GM12878 (cell line): Measurements from ENCODE around the gene OR6N1. TPM values are rescaled to one million over a fixed set of nuclear protein-coding genes. Genes with fewer than 3 reads are reported as not detected.

Experiments
- BHLHE40 ChIP-seq, 2 experiments: fragments of 450-650 bp in 1 of 2; IDR thresholded peaks; 2 replicates each; pipeline ENCODE4 v1.6.1; 2011 to 2017; ENCODE audit warnings: low read depth in 2 of 2, borderline replicate concordance in 1 of 2, improper control_type of control experiment in 1 of 2, low read length in 1 of 2, mild to moderate bottlenecking in 1 of 2
- MYB ChIP-seq: fragments of 150-350 bp; IDR thresholded peaks from 2 replicates; pipeline ENCODE4 v1.6.1; 2014; ENCODE audit warnings: mild to moderate bottlenecking, low read depth, low read length, borderline replicate concordance
- TCF3 ChIP-seq: IDR thresholded peaks from 2 replicates; pipeline ENCODE4 v1.6.1; 2012; ENCODE audit warnings: low read depth, mild to moderate bottlenecking, low read length, borderline replicate concordance; ENCODE audit not compliant: insufficient read depth
- ZNF274 ChIP-seq: IDR thresholded peaks from one replicate; pipeline ENCODE4 v1.8.0; 2011; ENCODE audit not compliant: insufficient read length, insufficient read depth
- polyA plus RNA-seq, 11 experiments: library from polyadenylated mRNA; depleted of rRNA in 4 of 11; unstranded in 6 of 11; stranded (reverse) in 5 of 11; fragments of >200 nt; fragmentation: Nextera tagmentation in 4 of 11; fragmentation: Illumina TruSeq in 1 of 11; extraction: Ambion mirVana in 4 of 11; extraction: Trizol in 1 of 11; gene quantifications; 1 replicate in 1 of 11; 2 replicates in 10 of 11; pipeline versions ENCODE4 v1.2.1 to v1.2.3, GENCODE V29; 2011 to 2016; ENCODE audit warnings: inconsistent platforms in 2 of 11, missing spikeins in 2 of 11, low read depth in 1 of 11
- total RNA-seq, 4 experiments: library from RNA; depleted of rRNA in 3 of 4; stranded (reverse); fragments of >200 nt in 3 of 4; fragmentation: Illumina TruSeq in 1 of 4; extraction: Trizol in 1 of 4; gene quantifications; 2 replicates each; pipeline versions ENCODE4 v1.2.1 to v1.2.3, GENCODE V29; 2013 to 2021
- TF ChIP-seq, protein P1 (sequence below): fragments of 450-650 bp; IDR thresholded peaks from 2 replicates; pipeline ENCODE4 v1.6.1; 2017; ENCODE audit warnings: mild to moderate bottlenecking, moderate library complexity
- TF ChIP-seq, protein P2 (sequence below): fragments of 450-650 bp; formaldehyde crosslinking; IDR thresholded peaks from 2 replicates; pipeline ENCODE4 v1.4.0; 2020; ENCODE audit warnings: mild to moderate bottlenecking, moderate library complexity
- TF ChIP-seq, protein P3 (sequence below): fragments of 450-650 bp; IDR thresholded peaks from 2 replicates; pipeline ENCODE4 v1.6.1; 2016; ENCODE audit warnings: mild to moderate bottlenecking
- TF ChIP-seq, protein P4 (sequence below): IDR thresholded peaks from 2 replicates; pipeline ENCODE4 v1.6.1; 2012; ENCODE audit warnings: low read depth, low read length, improper control_type of control experiment
- TF ChIP-seq, protein P5 (sequence below): IDR thresholded peaks from 2 replicates; pipeline ENCODE4 v1.6.1; 2012; ENCODE audit warnings: low read length, inconsistent platforms

Gene OR6N1
- total and polyA plus RNA-seq, 10 of the 15 experiments (the other 5 are each of a cell fraction or from before 2014, with no cell fraction given): not detected

DNA sequence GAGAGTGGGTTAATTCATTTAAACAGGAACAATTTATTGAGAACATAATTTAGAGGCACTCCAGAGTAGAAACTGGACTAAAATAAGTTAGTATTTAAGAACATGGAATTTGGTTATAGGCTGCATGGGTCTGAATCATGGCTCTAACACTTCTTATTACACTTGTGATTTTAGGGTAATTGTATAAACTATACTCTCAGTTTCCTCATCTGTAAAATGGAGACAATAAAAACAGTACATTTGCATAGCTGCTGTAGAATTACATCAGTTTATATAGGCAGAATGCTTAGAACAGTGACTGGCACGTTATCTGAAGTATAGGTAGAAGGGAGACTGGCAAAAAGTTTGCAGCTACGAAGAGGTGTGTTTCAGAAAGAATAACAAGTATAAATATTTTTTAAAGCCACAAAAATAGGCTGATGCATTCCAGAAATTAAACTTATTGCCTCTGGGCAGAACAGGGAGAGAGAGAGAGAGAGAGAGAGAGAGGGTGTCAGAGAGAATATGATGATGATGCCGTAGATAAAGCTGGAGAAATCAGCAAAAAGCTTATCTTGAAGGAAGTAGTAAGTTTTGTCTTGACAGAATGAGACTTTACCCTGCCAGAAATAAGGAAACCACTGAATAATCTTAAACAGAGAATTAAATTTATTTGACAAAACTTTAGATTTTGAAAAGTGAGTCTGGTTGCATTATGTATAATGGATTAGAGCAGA lies 43.3 kb downstream of the OR6N1 start (continued):
- TF ChIP-seq, protein P1, sequence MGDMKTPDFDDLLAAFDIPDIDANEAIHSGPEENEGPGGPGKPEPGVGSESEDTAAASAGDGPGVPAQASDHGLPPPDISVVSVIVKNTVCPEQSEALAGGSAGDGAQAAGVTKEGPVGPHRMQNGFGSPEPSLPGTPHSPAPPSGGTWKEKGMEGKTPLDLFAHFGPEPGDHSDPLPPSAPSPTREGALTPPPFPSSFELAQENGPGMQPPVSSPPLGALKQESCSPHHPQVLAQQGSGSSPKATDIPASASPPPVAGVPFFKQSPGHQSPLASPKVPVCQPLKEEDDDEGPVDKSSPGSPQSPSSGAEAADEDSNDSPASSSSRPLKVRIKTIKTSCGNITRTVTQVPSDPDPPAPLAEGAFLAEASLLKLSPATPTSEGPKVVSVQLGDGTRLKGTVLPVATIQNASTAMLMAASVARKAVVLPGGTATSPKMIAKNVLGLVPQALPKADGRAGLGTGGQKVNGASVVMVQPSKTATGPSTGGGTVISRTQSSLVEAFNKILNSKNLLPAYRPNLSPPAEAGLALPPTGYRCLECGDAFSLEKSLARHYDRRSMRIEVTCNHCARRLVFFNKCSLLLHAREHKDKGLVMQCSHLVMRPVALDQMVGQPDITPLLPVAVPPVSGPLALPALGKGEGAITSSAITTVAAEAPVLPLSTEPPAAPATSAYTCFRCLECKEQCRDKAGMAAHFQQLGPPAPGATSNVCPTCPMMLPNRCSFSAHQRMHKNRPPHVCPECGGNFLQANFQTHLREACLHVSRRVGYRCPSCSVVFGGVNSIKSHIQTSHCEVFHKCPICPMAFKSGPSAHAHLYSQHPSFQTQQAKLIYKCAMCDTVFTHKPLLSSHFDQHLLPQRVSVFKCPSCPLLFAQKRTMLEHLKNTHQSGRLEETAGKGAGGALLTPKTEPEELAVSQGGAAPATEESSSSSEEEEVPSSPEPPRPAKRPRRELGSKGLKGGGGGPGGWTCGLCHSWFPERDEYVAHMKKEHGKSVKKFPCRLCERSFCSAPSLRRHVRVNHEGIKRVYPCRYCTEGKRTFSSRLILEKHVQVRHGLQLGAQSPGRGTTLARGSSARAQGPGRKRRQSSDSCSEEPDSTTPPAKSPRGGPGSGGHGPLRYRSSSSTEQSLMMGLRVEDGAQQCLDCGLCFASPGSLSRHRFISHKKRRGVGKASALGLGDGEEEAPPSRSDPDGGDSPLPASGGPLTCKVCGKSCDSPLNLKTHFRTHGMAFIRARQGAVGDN: no peak
- TF ChIP-seq, protein P2, sequence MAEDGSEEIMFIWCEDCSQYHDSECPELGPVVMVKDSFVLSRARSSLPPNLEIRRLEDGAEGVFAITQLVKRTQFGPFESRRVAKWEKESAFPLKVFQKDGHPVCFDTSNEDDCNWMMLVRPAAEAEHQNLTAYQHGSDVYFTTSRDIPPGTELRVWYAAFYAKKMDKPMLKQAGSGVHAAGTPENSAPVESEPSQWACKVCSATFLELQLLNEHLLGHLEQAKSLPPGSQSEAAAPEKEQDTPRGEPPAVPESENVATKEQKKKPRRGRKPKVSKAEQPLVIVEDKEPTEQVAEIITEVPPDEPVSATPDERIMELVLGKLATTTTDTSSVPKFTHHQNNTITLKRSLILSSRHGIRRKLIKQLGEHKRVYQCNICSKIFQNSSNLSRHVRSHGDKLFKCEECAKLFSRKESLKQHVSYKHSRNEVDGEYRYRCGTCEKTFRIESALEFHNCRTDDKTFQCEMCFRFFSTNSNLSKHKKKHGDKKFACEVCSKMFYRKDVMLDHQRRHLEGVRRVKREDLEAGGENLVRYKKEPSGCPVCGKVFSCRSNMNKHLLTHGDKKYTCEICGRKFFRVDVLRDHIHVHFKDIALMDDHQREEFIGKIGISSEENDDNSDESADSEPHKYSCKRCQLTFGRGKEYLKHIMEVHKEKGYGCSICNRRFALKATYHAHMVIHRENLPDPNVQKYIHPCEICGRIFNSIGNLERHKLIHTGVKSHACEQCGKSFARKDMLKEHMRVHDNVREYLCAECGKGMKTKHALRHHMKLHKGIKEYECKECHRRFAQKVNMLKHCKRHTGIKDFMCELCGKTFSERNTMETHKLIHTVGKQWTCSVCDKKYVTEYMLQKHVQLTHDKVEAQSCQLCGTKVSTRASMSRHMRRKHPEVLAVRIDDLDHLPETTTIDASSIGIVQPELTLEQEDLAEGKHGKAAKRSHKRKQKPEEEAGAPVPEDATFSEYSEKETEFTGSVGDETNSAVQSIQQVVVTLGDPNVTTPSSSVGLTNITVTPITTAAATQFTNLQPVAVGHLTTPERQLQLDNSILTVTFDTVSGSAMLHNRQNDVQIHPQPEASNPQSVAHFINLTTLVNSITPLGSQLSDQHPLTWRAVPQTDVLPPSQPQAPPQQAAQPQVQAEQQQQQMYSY (CRISPR knock-in tag): no peak
- no peak for TF ChIP-seq ZNF274
- TF ChIP-seq, protein P3, sequence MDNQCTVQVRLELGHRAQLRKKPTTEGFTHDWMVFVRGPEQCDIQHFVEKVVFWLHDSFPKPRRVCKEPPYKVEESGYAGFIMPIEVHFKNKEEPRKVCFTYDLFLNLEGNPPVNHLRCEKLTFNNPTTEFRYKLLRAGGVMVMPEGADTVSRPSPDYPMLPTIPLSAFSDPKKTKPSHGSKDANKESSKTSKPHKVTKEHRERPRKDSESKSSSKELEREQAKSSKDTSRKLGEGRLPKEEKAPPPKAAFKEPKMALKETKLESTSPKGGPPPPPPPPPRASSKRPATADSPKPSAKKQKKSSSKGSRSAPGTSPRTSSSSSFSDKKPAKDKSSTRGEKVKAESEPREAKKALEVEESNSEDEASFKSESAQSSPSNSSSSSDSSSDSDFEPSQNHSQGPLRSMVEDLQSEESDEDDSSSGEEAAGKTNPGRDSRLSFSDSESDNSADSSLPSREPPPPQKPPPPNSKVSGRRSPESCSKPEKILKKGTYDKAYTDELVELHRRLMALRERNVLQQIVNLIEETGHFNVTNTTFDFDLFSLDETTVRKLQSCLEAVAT: no peak
- TF ChIP-seq BHLHE40 (IDR thresholded peaks at IDR 0.05; ENCODE audit: borderline replicate concordance in 1 of 2, low read depth in 2 of 2, low read length in 1 of 2): no peak
- TF ChIP-seq TCF3: no peak
- TF ChIP-seq, protein P4, sequence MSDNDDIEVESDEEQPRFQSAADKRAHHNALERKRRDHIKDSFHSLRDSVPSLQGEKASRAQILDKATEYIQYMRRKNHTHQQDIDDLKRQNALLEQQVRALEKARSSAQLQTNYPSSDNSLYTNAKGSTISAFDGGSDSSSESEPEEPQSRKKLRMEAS: no peak
- TF ChIP-seq, protein P5, sequence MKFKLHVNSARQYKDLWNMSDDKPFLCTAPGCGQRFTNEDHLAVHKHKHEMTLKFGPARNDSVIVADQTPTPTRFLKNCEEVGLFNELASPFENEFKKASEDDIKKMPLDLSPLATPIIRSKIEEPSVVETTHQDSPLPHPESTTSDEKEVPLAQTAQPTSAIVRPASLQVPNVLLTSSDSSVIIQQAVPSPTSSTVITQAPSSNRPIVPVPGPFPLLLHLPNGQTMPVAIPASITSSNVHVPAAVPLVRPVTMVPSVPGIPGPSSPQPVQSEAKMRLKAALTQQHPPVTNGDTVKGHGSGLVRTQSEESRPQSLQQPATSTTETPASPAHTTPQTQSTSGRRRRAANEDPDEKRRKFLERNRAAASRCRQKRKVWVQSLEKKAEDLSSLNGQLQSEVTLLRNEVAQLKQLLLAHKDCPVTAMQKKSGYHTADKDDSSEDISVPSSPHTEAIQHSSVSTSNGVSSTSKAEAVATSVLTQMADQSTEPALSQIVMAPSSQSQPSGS: no peak
- no peak for TF ChIP-seq MYB
